ENCODE data around the gene CACNA2D1. TPM values are rescaled to one million over a fixed set of nuclear protein-coding genes. Genes with fewer than 3 reads are reported as not detected.

CACNA2D1 gene
- total and polyA plus RNA-seq, 4 donors: 1.1 to 33.4 (median 6.5) TPM

GRCh38 chr7:81925530-81925929 is 518.0 kb downstream of the CACNA2D1 start:
- no peak overlapping the region for H3K4me3 ChIP-seq
- no peaks in the 10 kb centered on the region for H3K27me3 ChIP-seq (ENCODE audit: control insufficient read depth in 3 of 3, insufficient read depth in 3 of 3, low read length in 2 of 3)
- WGBS, 2 donors: 85 to 89% methylated on average over 3 of the region's 3 CpGs
- no peaks in the 10 kb centered on the region for H3K36me3 ChIP-seq (ENCODE audit: control insufficient read depth in 4 of 4, insufficient read depth in 4 of 4, low read length in 4 of 4)
- no peaks in the 10 kb centered on the region for H3K4me1 ChIP-seq (ENCODE audit: control insufficient read depth in 5 of 5, insufficient read depth in 5 of 5, low read length in 5 of 5)
- H3K9me3 ChIP-seq (ENCODE audit: control insufficient read depth in 4 of 4, insufficient read depth in 3 of 4, low read length in 3 of 4): peaks cover 0 to 3% (median 0%) of the 10 kb centered on the region in 4 donors
- H3K27ac ChIP-seq (ENCODE audit: low read depth in 1 of 2, low read length in 1 of 2): no peak overlapping the region
- no peak for TF ChIP-seq CTCF (IDR thresholded peaks at IDR 0.05; ENCODE audit: control extremely low read depth, extremely low read depth)
- DNase-seq (no peak), ATAC-seq (ENCODE audit: insufficient read depth, low FRiP score) (no peak)
- H3K9ac ChIP-seq (ENCODE audit: insufficient read depth in 1 of 2, low read length in 2 of 2): no peak overlapping the region

GRCh38 chr7:81924494-81924893 is 519.1 kb downstream of the CACNA2D1 start:
- Histone ChIP-seq H3K9me3 (ENCODE audit: control insufficient read depth in 4 of 4, insufficient read depth in 3 of 4, low read length in 3 of 4) (peaks cover 0 to 7% (median 0%) of the 10 kb centered on the region in 4 donors), H3K9ac (ENCODE audit: insufficient read depth in 1 of 2, low read length in 2 of 2) (no peak overlapping the region), H3K27me3 (ENCODE audit: control insufficient read depth in 3 of 3, insufficient read depth in 3 of 3, low read length in 2 of 3) (no peaks in the 10 kb centered on the region), H3K27ac (ENCODE audit: low read depth in 1 of 2, low read length in 1 of 2) (no peak overlapping the region), H3K4me3 (no peak overlapping the region), H3K36me3 (ENCODE audit: control insufficient read depth in 4 of 4, insufficient read depth in 4 of 4, low read length in 4 of 4) (no peaks in the 10 kb centered on the region), H3K4me1 (ENCODE audit: control insufficient read depth in 5 of 5, insufficient read depth in 5 of 5, low read length in 5 of 5) (no peaks in the 10 kb centered on the region)
- no peak for TF ChIP-seq CTCF (IDR thresholded peaks at IDR 0.05; ENCODE audit: control extremely low read depth, extremely low read depth)
- WGBS, 2 donors: 73 to 89% methylated on average over 2 of the region's 2 CpGs
- DNase-seq: peak in 1 of 3 donors; percentile 4
- no peak for ATAC-seq (ENCODE audit: insufficient read depth, low FRiP score)

GRCh38 chr7:81919494-81919893 is 524.1 kb downstream of the CACNA2D1 start:
- H3K9ac ChIP-seq (ENCODE audit: insufficient read depth in 1 of 2, low read length in 2 of 2): no peak overlapping the region
- H3K9me3 ChIP-seq (ENCODE audit: control insufficient read depth in 4 of 4, insufficient read depth in 3 of 4, low read length in 3 of 4): peaks cover 0 to 13% (median 4%) of the 10 kb centered on the region in 4 donors
- WGBS, 2 donors: 77 to 93% methylated on average over 3 of the region's 3 CpGs
- H3K4me1 ChIP-seq (ENCODE audit: control insufficient read depth in 5 of 5, insufficient read depth in 5 of 5, low read length in 5 of 5): no peaks in the 10 kb centered on the region
- TF ChIP-seq CTCF (IDR thresholded peaks at IDR 0.05; ENCODE audit: control extremely low read depth, extremely low read depth): no peak
- DNase-seq (no peak), ATAC-seq (ENCODE audit: insufficient read depth, low FRiP score) (no peak)
- H3K4me3 ChIP-seq: no peak overlapping the region
- no peak overlapping the region for H3K27ac ChIP-seq (ENCODE audit: low read depth in 1 of 2, low read length in 1 of 2)
- no peaks in the 10 kb centered on the region for H3K36me3 ChIP-seq (ENCODE audit: control insufficient read depth in 4 of 4, insufficient read depth in 4 of 4, low read length in 4 of 4)
- no peaks in the 10 kb centered on the region for H3K27me3 ChIP-seq (ENCODE audit: control insufficient read depth in 3 of 3, insufficient read depth in 3 of 3, low read length in 2 of 3)

GRCh38 chr7:81908220-81908619 is 535.4 kb downstream of the CACNA2D1 start:
- WGBS, 2 donors: 62 to 87% methylated on average over 2 of the region's 2 CpGs
- Histone ChIP-seq H3K27ac (ENCODE audit: low read depth in 1 of 2, low read length in 1 of 2) (no peak overlapping the region), H3K27me3 (ENCODE audit: control insufficient read depth in 3 of 3, insufficient read depth in 3 of 3, low read length in 2 of 3) (no peaks in the 10 kb centered on the region), H3K9me3 (ENCODE audit: control insufficient read depth in 4 of 4, insufficient read depth in 3 of 4, low read length in 3 of 4) (peaks cover 0 to 9% (median 2%) of the 10 kb centered on the region in 4 donors), H3K4me1 (ENCODE audit: control insufficient read depth in 5 of 5, insufficient read depth in 5 of 5, low read length in 5 of 5) (no peaks in the 10 kb centered on the region), H3K4me3 (no peak overlapping the region), H3K9ac (ENCODE audit: insufficient read depth in 1 of 2, low read length in 2 of 2) (no peak overlapping the region), H3K36me3 (ENCODE audit: control insufficient read depth in 4 of 4, insufficient read depth in 4 of 4, low read length in 4 of 4) (no peaks in the 10 kb centered on the region)
- TF ChIP-seq CTCF (IDR thresholded peaks at IDR 0.05; ENCODE audit: control extremely low read depth, extremely low read depth): no peak
- DNase-seq (no peak), ATAC-seq (ENCODE audit: insufficient read depth, low FRiP score) (no peak)

Data from lung (tissue), 12 donors.